HepG2 (cell line): ENCODE results near the gene ABCG8. TPM values are rescaled to one million over a fixed set of nuclear protein-coding genes. Genes with fewer than 3 reads are reported as not detected.

ENCODE experiments used
- ADNP ChIP-seq: sonication (generic); formaldehyde crosslinking; IDR thresholded peaks from 2 replicates; pipeline ENCODE4 v1.4.0; 2020; ENCODE audit warnings: missing genetic modification reagents
- AGO1 ChIP-seq: fragments of 200-400 bp; formaldehyde crosslinking; IDR thresholded peaks from 2 replicates; pipeline ENCODE4 v1.6.1; 2017; ENCODE audit warnings: mild to moderate bottlenecking, low read depth, low read length, moderate library complexity; ENCODE audit not compliant: poor library complexity, severe bottlenecking
- FOXO1 ChIP-seq: sonication (generic); formaldehyde crosslinking; IDR thresholded peaks from 2 replicates; pipeline ENCODE4 v1.4.0; 2020; ENCODE audit warnings: missing genetic modification reagents
- FOXO4 ChIP-seq: sonication (generic); formaldehyde crosslinking; conservative IDR thresholded peaks from 2 replicates; pipeline ENCODE4 v1.8.1; 2023; ENCODE audit warnings: missing genetic modification reagents
- GABPA ChIP-seq, 2 experiments: IDR thresholded peaks; 2 replicates each; pipeline ENCODE4 v1.6.1; 2011 to 2016; ENCODE audit warnings: low read depth in 2 of 2, low read length in 1 of 2, missing biosample characterization in 1 of 2, missing genetic modification characterization in 1 of 2
- HDAC6 ChIP-seq: fragments of 200-600 bp; sonication (generic); IDR thresholded peaks from 2 replicates; pipeline ENCODE4 v1.7.0; 2017; ENCODE audit warnings: mild to moderate bottlenecking, antibody characterized with exemption, low read length, low read depth
- JUND ChIP-seq: sonication (generic); formaldehyde crosslinking; IDR thresholded peaks from 2 replicates; pipeline ENCODE4 v1.8.0; 2022; ENCODE audit warnings: mild to moderate bottlenecking, missing genetic modification reagents
- PHF5A ChIP-seq: IDR thresholded peaks from one replicate; pipeline ENCODE4 v1.6.1; 2018; ENCODE audit warnings: low read depth, missing genetic modification reagents; ENCODE audit not compliant: unreplicated experiment
- SCMH1 ChIP-seq: sonication (generic); formaldehyde crosslinking; IDR thresholded peaks from 2 replicates; pipeline ENCODE4 v1.9.0; 2021; ENCODE audit warnings: missing genetic modification reagents, mild to moderate bottlenecking, borderline replicate concordance
- SRF ChIP-seq: IDR thresholded peaks from 2 replicates; pipeline ENCODE4 v1.6.1; 2011; ENCODE audit warnings: mild to moderate bottlenecking, low read depth, low read length, moderate library complexity
- TFAP4 ChIP-seq: sonication (generic); IDR thresholded peaks from 2 replicates; pipeline ENCODE4 v1.6.1; 2016; ENCODE audit warnings: low read depth, borderline replicate concordance
- ZBTB38 ChIP-seq: sonication (generic); formaldehyde crosslinking; IDR thresholded peaks from 2 replicates; pipeline ENCODE4 v1.5.1; 2020; ENCODE audit warnings: mild to moderate bottlenecking, missing genetic modification reagents
- ZNF280D ChIP-seq: sonication (generic); formaldehyde crosslinking; IDR thresholded peaks from 2 replicates; pipeline ENCODE4 v1.5.1; 2020; ENCODE audit warnings: mild to moderate bottlenecking, missing genetic modification reagents
- ZNF557 ChIP-seq: sonication (generic); formaldehyde crosslinking; IDR thresholded peaks from 2 replicates; pipeline ENCODE4 v1.4.0; 2020; ENCODE audit warnings: missing genetic modification reagents
- ZNF709 ChIP-seq: sonication (generic); formaldehyde crosslinking; IDR thresholded peaks from 2 replicates; pipeline ENCODE4 v1.5.0; 2020; ENCODE audit warnings: mild to moderate bottlenecking, missing genetic modification reagents
- ZSCAN21 ChIP-seq: sonication (generic); formaldehyde crosslinking; IDR thresholded peaks from 2 replicates; pipeline ENCODE4 v1.8.0; 2022; ENCODE audit warnings: mild to moderate bottlenecking, missing genetic modification reagents, moderate library complexity, borderline replicate concordance
- polyA plus RNA-seq, 8 experiments: library from polyadenylated mRNA; depleted of rRNA in 3 of 8; stranded (reverse) in 7 of 8; unstranded in 1 of 8; fragments of >200 nt; fragmentation: Illumina TruSeq in 4 of 8; extraction: Trizol in 4 of 8; gene quantifications; 2 replicates each; pipeline versions ENCODE4 v1.2.1 to v1.2.3, GENCODE V29; 2011 to 2016; ENCODE audit warnings: low read depth in 4 of 8, missing spikeins in 1 of 8, mixed read lengths in 1 of 8; ENCODE audit not compliant: insufficient read depth in 1 of 8
- total RNA-seq, 5 experiments: library from RNA; depleted of rRNA; stranded (reverse); fragments of >200 nt; fragmentation: Illumina TruSeq; extraction: Trizol; gene quantifications; 2 replicates each; pipeline ENCODE4 v1.2.3, GENCODE V29; 2016; ENCODE audit warnings: low read depth in 1 of 5

Gene ABCG8
- total and polyA plus RNA-seq, 2 of the 13 experiments (the other 11 are each of a cell fraction or from before 2014, with no cell fraction given), result 8.1 to 8.8 TPM

- no peak for TF ChIP-seq ZNF280D (CRISPR knock-in tag)
- TF ChIP-seq JUND (CRISPR knock-in tag), result no peak
- TF ChIP-seq SRF, result no peak
- TF ChIP-seq SCMH1 (CRISPR knock-in tag), result no peak
- no peak for TF ChIP-seq ZNF557 (CRISPR knock-in tag)
- no peak for TF ChIP-seq FOXO4 (CRISPR knock-in tag)
- no peak for TF ChIP-seq PHF5A (CRISPR knock-in tag)
- TF ChIP-seq AGO1, result no peak
- TF ChIP-seq ADNP (CRISPR knock-in tag), result no peak
- no peak for TF ChIP-seq ZSCAN21 (CRISPR knock-in tag)
- TF ChIP-seq HDAC6, result no peak
- TF ChIP-seq ZBTB38, result no peak
- no peak for TF ChIP-seq TFAP4
- TF ChIP-seq FOXO1 (CRISPR knock-in tag), result peak; percentile 8; the same call in 1 of the 2 replicates
- no peak for TF ChIP-seq GABPA (IDR thresholded peaks at IDR 0.05; ENCODE audit: low read depth, low read length)
- TF ChIP-seq GABPA (CRISPR knock-in tag; IDR thresholded peaks at IDR 0.05; ENCODE audit: low read depth), result peak; percentile 9; the same call in 1 of the 2 replicates
- no peak for TF ChIP-seq ZNF709
These were observed 39.2 kb downstream of the ABCG8 start (continued) for GRCh38 chr2:43877782-43878464.
